A549 treated with CORT108297 at 1 μM for 4 hours (cell line): ENCODE data around the gene GAB1. TPM values are rescaled to one million over a fixed set of nuclear protein-coding genes. Genes with fewer than 3 reads are reported as not detected.

Experiments used
- total RNA-seq: library from RNA; stranded (reverse); fragments of 200-300 nt; extraction: Qiagen RNA extraction; gene quantifications from 5 replicates; pipeline ENCODE4 v1.2.3, GENCODE V29; 2022

Gene GAB1
- total RNA-seq = 1.9 to 2.9 TPM (median 2.5 TPM) in 5 replicates

DNA sequence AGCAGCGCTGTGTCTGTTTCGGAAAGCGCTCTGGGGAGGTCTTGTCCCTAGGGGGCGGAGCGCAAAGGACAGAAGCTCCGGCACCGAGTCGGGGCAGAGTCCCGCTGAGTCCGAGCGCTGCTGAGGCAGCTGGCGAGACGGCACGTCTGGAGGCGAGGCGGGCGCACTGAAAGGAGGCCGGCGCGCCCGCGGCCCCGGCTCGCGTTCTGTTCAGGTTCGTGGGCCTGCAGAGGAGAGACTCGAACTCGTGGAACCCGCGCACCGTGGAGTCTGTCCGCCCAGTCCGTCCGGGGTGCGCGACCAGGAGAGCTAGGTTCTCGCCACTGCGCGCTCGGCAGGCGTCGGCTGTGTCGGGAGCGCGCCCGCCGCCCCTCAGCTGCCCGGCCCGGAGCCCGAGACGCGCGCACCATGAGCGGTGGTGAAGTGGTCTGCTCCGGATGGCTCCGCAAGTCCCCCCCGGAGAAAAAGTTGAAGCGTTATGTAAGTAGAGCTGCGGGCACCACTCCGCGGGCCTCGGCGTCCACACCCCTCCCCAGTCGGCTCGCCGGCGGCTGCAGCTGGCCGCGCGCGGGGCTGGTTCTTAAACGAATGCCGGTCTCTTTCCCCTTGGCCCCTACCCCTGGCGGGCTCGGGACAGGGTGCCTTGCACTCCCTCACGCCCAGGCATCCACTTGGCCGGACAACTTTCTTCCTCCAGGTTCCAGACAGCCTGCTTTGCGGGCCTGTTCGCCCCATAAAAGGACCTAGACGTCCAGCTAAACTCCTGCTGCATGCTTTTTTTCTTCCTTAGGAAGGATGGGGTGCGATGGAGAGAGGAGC, at the start of gene GAB1:
Gene GAB1, plus strand, starts transcription at position 96 of the 819 bp plus-strand sequence. Its CDS starts 313 bp downstream, at position 409.

GRCh38 chr4:143513314-143514168, 176.9 kb downstream of the GAB1 start, which contains the start of gene SMARCA5:
Gene SMARCA5 (plus strand): TSS chr4:143513702. CDS start chr4:143513925, 223 bp downstream.

Other genes starting within 250 kb of the GAB1 start
- gene USP38, start 152.0 kb upstream of the GAB1 start, total RNA-seq = 7.4 to 8.9 TPM (median 8.1 TPM) in 5 replicates
- gene SMARCA5, start 176.8 kb downstream of the GAB1 start, total RNA-seq = 20.7 to 27.1 TPM (median 21.0 TPM) in 5 replicates